ENCODE measurements around the gene UPB1. TPM values are rescaled to one million over a fixed set of nuclear protein-coding genes. Genes with fewer than 3 reads are reported as not detected.
A peak's percentile ranks its signal among the peaks of the same experiment; 100 is the strongest.

Gene UPB1
- total and polyA plus RNA-seq, 10 donors: 0.38 to 3.9 (median 1.6) TPM

DNA sequence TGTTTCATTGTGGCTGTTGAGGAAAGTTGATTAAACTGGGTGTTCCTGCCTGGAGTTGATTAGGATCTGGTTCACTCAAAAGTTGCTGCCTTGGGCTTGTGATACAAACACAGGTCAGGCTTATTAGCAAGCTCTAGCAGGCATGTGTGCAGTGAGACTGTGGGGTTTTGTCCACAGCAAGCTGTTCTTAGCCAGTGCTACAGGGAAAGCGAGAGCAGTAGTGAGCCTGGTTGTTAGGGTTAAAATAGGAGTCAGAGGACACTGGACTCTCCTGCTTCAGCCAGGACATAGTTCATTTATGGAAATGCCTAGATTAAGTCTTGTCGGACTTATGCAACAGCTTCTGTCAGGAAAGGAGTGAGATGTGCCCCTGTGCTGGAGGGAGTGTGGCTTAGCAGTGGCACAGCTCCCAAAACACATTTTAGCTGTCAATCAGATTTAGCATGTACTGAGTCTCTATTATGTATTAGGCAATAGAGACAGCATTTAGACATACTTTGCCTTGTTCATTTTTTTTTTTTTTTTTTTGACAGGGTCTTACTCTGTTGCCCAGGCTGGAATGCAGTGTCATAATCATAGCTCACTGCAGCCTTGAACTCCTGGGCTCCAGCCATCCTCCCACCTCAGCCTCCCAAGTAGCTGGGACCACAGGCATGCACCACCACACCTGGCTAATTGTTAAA lies 69.4 kb downstream of the UPB1 start:
- TF ChIP-seq CTCF (IDR thresholded peaks at IDR 0.05 in 8 of 11, conservative IDR thresholded peaks at IDR 0.05 in 3 of 11): no peak
- TF ChIP-seq POLR2AphosphoS5 (IDR thresholded peaks at IDR 0.05): peak in 1 of 3 donors; percentile 60
- no peak for TF ChIP-seq POLR2A (IDR thresholded peaks at IDR 0.05)
- Histone ChIP-seq H3K27ac (peak overlapping the region in 6 of 8 donors; percentile 21 to 54 (median 44)), H3K27me3 (replicated peaks in 1 of 7) (no peaks in the 10 kb centered on the region), H3K9me3 (no peaks in the 10 kb centered on the region), H3K36me3 (peaks cover 0 to 100% (median 48%) of the 10 kb centered on the region in 6 donors), H3K4me1 (peaks cover 24 to 86% (median 56%) of the 10 kb centered on the region in 6 donors), H3K4me3 (no peak overlapping the region)
- 68 to 79% (median 75%) methylated on average over 2 of the region's 2 CpGs for WGBS, 5 donors
- DNase-seq: peak; percentile 14
- intact Hi-C loops (cut with DNase I; ENCODE audit: low total_unique reads): no loop called here

- Histone ChIP-seq H3K27ac (peak overlapping the region in 3 of 8 donors; percentile 23 to 39 (median 33)), H3K27me3 (replicated peaks in 1 of 7) (no peaks in the 10 kb centered on the region), H3K4me3 (no peak overlapping the region), H3K9me3 (no peaks in the 10 kb centered on the region), H3K4me1 (peaks cover 20 to 81% (median 52%) of the 10 kb centered on the region in 6 donors), H3K36me3 (peaks cover 0 to 100% (median 49%) of the 10 kb centered on the region in 6 donors)
- intact Hi-C loops (cut with DNase I; ENCODE audit: low total_unique reads): no loop called here
- DNase-seq: peak; percentile 18
- WGBS, 5 donors: 82 to 93% (median 91%) methylated on average over 2 of the region's 2 CpGs
- no peak for TF ChIP-seq POLR2AphosphoS5 (IDR thresholded peaks at IDR 0.05)
- TF ChIP-seq POLR2A (IDR thresholded peaks at IDR 0.05): no peak
- no peak for TF ChIP-seq CTCF (IDR thresholded peaks at IDR 0.05 in 8 of 11, conservative IDR thresholded peaks at IDR 0.05 in 3 of 11)
These were observed 69.9 kb downstream of the UPB1 start for GRCh38 chr22:24565077-24565476.

DNA sequence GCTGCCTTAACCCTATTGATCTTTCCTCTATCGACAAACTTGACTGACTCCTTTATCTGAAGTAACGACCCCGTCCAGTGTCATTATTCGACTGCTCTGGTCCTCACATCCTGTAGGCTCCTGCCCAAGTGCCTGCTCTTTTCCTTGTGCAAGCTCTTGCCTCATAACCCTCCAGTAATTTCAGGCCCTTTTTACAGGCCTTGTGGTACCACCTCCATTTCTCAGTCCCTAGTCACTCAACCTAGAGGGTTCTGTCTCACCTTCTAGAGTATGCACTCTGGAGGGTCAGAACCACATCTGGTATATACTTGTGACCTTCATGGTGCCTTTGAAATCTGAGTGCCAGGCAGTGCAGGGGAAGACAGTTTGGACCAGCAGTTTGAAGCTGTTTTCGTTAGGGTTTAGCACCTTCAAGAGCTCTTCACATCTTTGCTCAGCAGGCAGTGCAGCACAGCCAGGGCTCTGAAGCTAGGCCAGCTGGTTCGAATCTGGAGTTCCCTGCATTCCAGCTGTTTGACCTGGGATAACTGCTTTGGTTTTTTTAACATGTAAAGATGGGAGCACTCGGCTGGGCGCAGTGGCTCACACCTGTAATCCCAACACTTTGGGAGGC lies 71.9 kb downstream of the UPB1 start:
- Histone ChIP-seq H3K27ac (peak overlapping the region in 1 of 8 donors; percentile 13), H3K4me3 (no peak overlapping the region), H3K9me3 (no peaks in the 10 kb centered on the region), H3K4me1 (peaks cover 20 to 61% (median 42%) of the 10 kb centered on the region in 6 donors), H3K36me3 (peaks cover 0 to 100% (median 55%) of the 10 kb centered on the region in 6 donors), H3K27me3 (replicated peaks in 1 of 7) (no peaks in the 10 kb centered on the region)
- TF ChIP-seq POLR2AphosphoS5 (IDR thresholded peaks at IDR 0.05): no peak
- TF ChIP-seq CTCF (IDR thresholded peaks at IDR 0.05 in 8 of 11, conservative IDR thresholded peaks at IDR 0.05 in 3 of 11): no peak
- TF ChIP-seq POLR2A (IDR thresholded peaks at IDR 0.05): no peak
- 58 to 80% (median 73%) methylated on average over 8 of the region's 8 CpGs for WGBS, 5 donors
- intact Hi-C loops (cut with DNase I; ENCODE audit: low total_unique reads): no loop called here
- DNase-seq: no peak

- intact Hi-C loops (cut with DNase I; ENCODE audit: low total_unique reads): no loop called here
- Histone ChIP-seq H3K9me3 (no peaks in the 10 kb centered on the region), H3K27me3 (replicated peaks in 1 of 7) (no peaks in the 10 kb centered on the region), H3K4me3 (no peak overlapping the region), H3K4me1 (peaks cover 13 to 55% (median 38%) of the 10 kb centered on the region in 6 donors), H3K27ac (no peak overlapping the region), H3K36me3 (peaks cover 0 to 100% (median 55%) of the 10 kb centered on the region in 6 donors)
- no peak for DNase-seq
- TF ChIP-seq CTCF (IDR thresholded peaks at IDR 0.05 in 8 of 11, conservative IDR thresholded peaks at IDR 0.05 in 3 of 11) (no peak), POLR2A (IDR thresholded peaks at IDR 0.05) (no peak), POLR2AphosphoS5 (IDR thresholded peaks at IDR 0.05) (no peak)
- 73 to 85% (median 82%) methylated on average over 10 of the region's 10 CpGs for WGBS, 5 donors
These were observed 72.5 kb downstream of the UPB1 start for GRCh38 chr22:24567668-24568067.

Data from spleen (tissue), 11 donors.